ENCODE results near the gene SLC1A5.
"Not testable (repeated sequence)": the region's sequence is repeated elsewhere in the genome, so short reads cannot be mapped to it uniquely, and the experiment has no call there.

Gene SLC1A5

GRCh38 chr19:46798713-46799112 is 10.3 kb upstream of the SLC1A5 start:
- DNase-seq = no peak

GRCh38 chr19:46797881-46798280 is 9.5 kb upstream of the SLC1A5 start:
- no peak for DNase-seq

GRCh38 chr19:46791944-46792343 is 3.5 kb upstream of the SLC1A5 start:
- peak in 1 of 2 donors; percentile 77 for DNase-seq

- no peak for DNase-seq
Measured at GRCh38 chr19:46789371-46789770, 977 bp upstream of the SLC1A5 start.

GRCh38 chr19:46788968-46789338 is 559 bp upstream of the SLC1A5 start:
- DNase-seq = no peak

DNA sequence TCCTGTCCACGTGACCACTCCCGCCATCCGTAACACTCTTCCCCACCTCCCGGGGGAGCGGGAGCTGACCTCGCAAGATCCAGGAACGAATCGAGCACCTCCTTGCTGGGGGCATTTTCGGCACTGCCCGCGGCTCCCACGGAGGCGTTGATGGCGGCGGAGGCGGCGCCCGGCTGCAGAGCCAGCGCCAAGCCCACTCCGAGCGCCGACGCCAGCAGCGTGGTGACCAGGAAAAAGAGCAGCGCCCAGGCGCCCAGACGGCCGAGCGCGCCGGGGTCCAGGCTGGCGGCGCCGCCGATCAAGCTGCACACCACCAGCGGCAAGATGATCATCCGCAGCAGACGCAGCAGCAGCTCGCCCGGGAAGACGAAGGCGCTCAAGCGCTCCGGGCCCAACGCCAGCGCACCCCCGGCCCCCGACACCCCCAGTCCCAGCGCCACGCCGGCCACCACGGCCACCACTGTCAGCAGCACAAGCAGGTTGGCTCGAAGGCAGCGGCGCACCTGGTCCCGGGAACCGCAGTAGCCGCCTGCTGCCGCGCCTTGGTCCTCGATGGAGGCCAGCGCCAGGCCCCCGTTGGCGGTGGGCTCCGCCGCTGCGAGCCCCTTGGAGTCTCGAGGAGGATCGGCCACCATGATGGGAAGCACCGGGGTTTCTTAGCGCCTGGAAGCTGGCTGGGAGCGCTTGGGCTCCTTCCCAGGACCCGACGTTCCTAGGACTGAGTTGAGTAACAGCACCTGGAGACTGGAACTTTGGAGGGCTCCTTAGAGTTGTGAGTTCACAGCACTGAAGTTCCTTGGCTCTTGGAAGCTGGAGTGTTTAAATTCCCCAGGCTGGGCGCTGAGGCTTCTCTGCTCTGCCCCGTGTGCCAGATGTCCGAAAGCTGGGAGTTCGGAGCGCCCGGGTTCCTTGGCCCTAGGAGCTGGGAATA is 798 bp downstream of the SLC1A5 start:
- peak; percentile 14 to 35 for DNase-seq

DNA sequence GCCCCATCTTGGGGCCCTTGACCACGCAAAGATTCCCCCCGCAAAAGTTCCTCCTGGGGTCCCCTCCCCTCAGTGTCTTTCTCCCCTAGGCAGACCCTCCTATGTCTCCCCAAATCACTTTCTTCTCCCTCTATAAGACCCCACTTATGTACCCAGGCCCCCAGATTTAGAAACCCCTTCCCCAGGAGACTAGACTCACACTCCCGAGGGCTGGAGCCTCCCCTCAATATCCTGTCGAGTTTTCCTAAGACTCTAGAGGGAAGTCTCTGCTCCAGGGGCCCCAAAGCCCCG is 1.4 kb downstream of the SLC1A5 start:
- peak in 1 of 2 donors; percentile 12 for DNase-seq

DNA sequence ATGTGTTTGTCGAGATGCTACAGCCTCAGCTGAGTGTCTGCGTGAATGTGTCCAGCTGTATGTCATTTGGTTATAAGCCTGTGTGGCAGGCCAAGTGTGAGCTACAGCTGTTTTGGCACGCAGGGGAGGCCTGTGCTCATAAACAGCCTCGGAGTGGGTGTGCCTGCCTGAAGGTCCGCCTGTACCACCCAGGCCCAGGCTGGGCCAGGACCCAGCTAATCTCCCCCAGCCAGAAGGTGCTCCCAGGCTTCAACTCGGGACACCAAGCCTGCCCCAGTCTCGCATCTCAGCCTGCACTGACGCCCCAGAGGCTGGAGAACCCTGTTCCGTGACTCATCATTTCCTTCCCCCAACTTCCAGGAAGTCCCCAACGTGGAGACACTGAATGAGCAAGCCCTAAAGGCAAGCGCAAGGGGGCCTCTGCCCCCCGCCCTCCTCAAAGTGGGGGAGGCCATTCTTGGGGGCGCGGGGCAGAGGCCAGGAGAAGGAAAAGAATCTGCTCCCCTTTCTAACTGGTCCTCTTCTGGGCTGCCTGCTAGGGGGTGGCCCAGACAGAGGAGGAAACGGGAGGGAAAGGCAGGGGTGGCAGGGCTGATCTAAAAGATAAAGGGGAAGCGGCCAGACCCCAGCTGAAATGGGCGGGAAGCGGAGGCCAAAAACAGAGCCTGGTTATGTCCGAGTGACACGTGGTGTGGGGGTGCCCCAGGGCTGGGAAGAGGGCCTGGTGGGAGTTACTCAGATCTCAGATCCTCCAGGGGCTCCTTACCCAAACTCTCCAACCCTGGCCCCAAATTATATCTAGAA is 2.0 kb downstream of the SLC1A5 start:
- DNase-seq = peak; percentile 84 to 85

GRCh38 chr19:46785980-46786235 is 2.5 kb downstream of the SLC1A5 start:
- no peak for DNase-seq

GRCh38 chr19:46785054-46785979 is 3.1 kb downstream of the SLC1A5 start:
- no peak for DNase-seq

- peak; percentile 41 to 45 for DNase-seq
Measured at GRCh38 chr19:46784262-46785053, 3.9 kb downstream of the SLC1A5 start.

- no peak for DNase-seq
Measured at GRCh38 chr19:46783670-46784069, 4.7 kb downstream of the SLC1A5 start.

DNA sequence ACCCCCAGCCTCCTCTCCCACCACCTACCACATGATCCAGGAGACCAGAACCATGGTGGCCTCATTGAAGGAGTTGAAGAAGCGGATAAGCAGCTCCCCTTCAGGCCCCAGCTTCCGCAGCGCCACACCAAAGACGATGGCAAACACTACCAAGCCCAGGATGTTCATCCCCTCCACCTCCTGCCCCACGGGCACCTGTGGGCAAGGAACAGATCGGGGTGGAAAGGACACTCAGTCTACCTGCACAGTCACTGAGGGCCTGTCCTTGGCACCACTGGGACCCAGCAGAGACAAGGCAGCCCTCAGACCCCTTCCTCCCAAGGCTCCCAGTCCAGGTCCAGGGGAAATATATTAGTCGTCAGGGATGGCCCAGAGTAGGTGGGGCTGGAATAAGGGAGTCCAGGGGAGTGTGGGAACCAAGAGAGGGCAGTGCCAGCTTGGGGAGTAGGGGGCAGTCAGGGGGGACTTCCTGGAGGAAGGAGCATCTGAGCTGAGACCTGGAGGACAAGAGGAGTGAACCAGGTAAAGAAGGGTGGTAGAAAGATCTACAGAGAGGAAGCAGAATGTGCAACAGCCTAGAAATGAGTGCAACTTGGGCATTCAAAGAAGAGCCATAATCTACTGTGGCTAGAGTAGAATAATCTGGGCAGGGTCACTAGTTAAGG is 5.9 kb downstream of the SLC1A5 start:
- DNase-seq = no peak

DNA sequence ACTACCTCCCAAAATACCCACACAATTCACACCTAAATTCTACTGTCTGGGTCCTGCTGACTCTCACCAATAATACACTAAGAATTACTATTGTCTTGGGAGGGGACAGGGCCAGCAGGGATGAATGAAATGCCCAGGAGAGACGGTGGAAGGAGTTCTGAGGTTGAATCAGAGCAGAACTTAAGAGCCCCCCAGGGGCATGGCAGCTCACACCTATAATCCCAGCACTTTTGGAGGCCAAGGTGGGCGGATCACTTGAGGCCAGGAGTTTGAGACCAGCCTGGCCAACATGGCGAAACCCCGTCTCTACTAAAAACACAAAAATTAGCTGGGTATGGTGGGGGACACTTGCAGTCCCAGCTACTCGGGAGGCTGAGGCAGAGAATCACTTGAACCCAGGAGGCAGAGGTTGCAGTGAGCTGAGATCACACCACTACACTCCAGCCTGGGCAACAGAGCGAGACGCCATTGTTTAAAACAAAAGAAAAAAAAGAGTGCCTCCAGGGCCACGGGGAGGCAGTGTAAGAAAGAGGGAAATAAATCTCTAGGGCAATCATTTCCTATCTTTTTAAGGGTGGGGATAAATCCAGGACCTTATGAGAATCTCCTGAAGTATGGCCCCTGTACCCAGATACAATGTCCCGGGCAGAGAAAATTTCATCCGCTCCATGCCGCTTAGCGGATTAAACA is 10.3 kb downstream of the SLC1A5 start:
- not testable (repeated sequence) for DNase-seq

GRCh38 chr19:46776927-46777911 is 11.2 kb downstream of the SLC1A5 start:
- no peak for DNase-seq

GRCh38 chr19:46775642-46776258 is 12.6 kb downstream of the SLC1A5 start:
- no peak for DNase-seq

GRCh38 chr19:46773018-46773399 is 15.4 kb downstream of the SLC1A5 start:
- no peak for DNase-seq

GRCh38 chr19:46772170-46773017 is 16.0 kb downstream of the SLC1A5 start:
- DNase-seq = no peak

GRCh38 chr19:46768746-46769145 is 19.6 kb downstream of the SLC1A5 start:
- DNase-seq = not testable (repeated sequence)
